ENCODE data around the gene RPRD2.

The RPRD2 gene

GRCh38 chr1:150472601-150473200 is 108.8 kb downstream of the RPRD2 start:
- no peak for DNase-seq (ENCODE audit: low read depth)

- no peak for DNase-seq (ENCODE audit: low read depth)
These were observed 109.7 kb downstream of the RPRD2 start for GRCh38 chr1:150473659-150474058.

- no peak for DNase-seq (ENCODE audit: low read depth)
These were observed 110.9 kb downstream of the RPRD2 start for GRCh38 chr1:150474869-150475268.

GRCh38 chr1:150476754-150477153 is 112.8 kb downstream of the RPRD2 start:
- peak; percentile 6 for DNase-seq (ENCODE audit: low read depth)

- DNase-seq (ENCODE audit: low read depth) = no peak
These were observed 113.4 kb downstream of the RPRD2 start for GRCh38 chr1:150477320-150477719.

GRCh38 chr1:150477733-150478132 is 113.8 kb downstream of the RPRD2 start:
- DNase-seq (ENCODE audit: low read depth) = no peak

GRCh38 chr1:150479370-150479769 is 115.4 kb downstream of the RPRD2 start:
- DNase-seq (ENCODE audit: low read depth) = no peak

GRCh38 chr1:150479927-150480352 is 116.0 kb downstream of the RPRD2 start:
- no peak for DNase-seq (ENCODE audit: low read depth)

- no peak for DNase-seq (ENCODE audit: low read depth)
These were observed 120.5 kb downstream of the RPRD2 start for GRCh38 chr1:150484431-150484830.

- DNase-seq (ENCODE audit: low read depth) = no peak
These were observed 120.9 kb downstream of the RPRD2 start for GRCh38 chr1:150484861-150485260.

- peak; percentile 99 for DNase-seq (ENCODE audit: low read depth)
These were observed 123.2 kb downstream of the RPRD2 start, which contains the start of gene TARS2 for GRCh38 chr1:150486966-150487762. Gene TARS2 (plus strand): TSS chr1:150487419. CDS start chr1:150487451, 32 bp downstream.

GRCh38 chr1:150487763-150488115 is 123.8 kb downstream of the RPRD2 start:
- DNase-seq (ENCODE audit: low read depth) = no peak

- no peak for DNase-seq (ENCODE audit: low read depth)
These were observed 129.2 kb downstream of the RPRD2 start for GRCh38 chr1:150493175-150493574.

GRCh38 chr1:150498342-150498741 is 134.4 kb downstream of the RPRD2 start:
- DNase-seq (ENCODE audit: low read depth) = no peak

- DNase-seq (ENCODE audit: low read depth) = no peak
These were observed 141.5 kb downstream of the RPRD2 start for GRCh38 chr1:150505431-150505830.

GRCh38 chr1:150507912-150508864 is 144.2 kb downstream of the RPRD2 start, which contains the start of gene ECM1:
Gene ECM1 (plus strand): TSS chr1:150508109. CDS start chr1:150508210, 101 bp downstream.
- DNase-seq (ENCODE audit: low read depth) = peak; percentile 73

GRCh38 chr1:150508982-150509381 is 145.0 kb downstream of the RPRD2 start:
- no peak for DNase-seq (ENCODE audit: low read depth)

- DNase-seq (ENCODE audit: low read depth) = no peak
These were observed 147.6 kb downstream of the RPRD2 start for GRCh38 chr1:150511551-150511950.

- DNase-seq (ENCODE audit: low read depth) = no peak
These were observed 148.2 kb downstream of the RPRD2 start for GRCh38 chr1:150511985-150512660.

GRCh38 chr1:150512846-150513245 is 148.9 kb downstream of the RPRD2 start:
- peak; percentile 22 for DNase-seq (ENCODE audit: low read depth)

- DNase-seq (ENCODE audit: low read depth) = no peak
These were observed 149.4 kb downstream of the RPRD2 start for GRCh38 chr1:150513351-150513791.

- DNase-seq (ENCODE audit: low read depth) = no peak
These were observed 150.3 kb downstream of the RPRD2 start for GRCh38 chr1:150514260-150514659.

All from fibroblast of gingiva (primary cell).